Upper lobe of right lung (tissue), 1 donor: ENCODE results near the gene MLLT10. TPM values are rescaled to one million over a fixed set of nuclear protein-coding genes. Genes with fewer than 3 reads are reported as not detected.
A peak's percentile ranks its signal among the peaks of the same experiment; 100 is the strongest.
"Not testable (repeated sequence)": the region's sequence is repeated elsewhere in the genome, so short reads cannot be mapped to it uniquely, and the experiment has no call there.

Experiments used
- ATAC-seq: fragments of 200-7000 bp; cut with Tn5 transposase; one replicate; pipeline ENCODE4 v1.9.1; 2020; ENCODE audit warnings: mild to moderate bottlenecking, moderate library complexity
- DNase-seq: peaks from one replicate; pipeline ENCODE4 v3.0.0-alpha.2; 2020
- H3K27ac ChIP-seq: fragments of 200-600 bp; one replicate; pipeline ENCODE4 v1.8.0; 2022
- H3K27me3 ChIP-seq: fragments of 200-600 bp; one replicate; pipeline ENCODE4 v1.8.0; 2022; ENCODE audit warnings: mild to moderate bottlenecking
- H3K36me3 ChIP-seq: fragments of 200-600 bp; one replicate; pipeline ENCODE4 v1.8.0; 2022
- H3K4me1 ChIP-seq: fragments of 200-600 bp; one replicate; pipeline ENCODE4 v1.8.0; 2022
- H3K4me3 ChIP-seq: fragments of 200-600 bp; one replicate; pipeline ENCODE4 v1.8.0; 2022; ENCODE audit warnings: mild to moderate bottlenecking
- H3K9me3 ChIP-seq: fragments of 200-600 bp; one replicate; pipeline ENCODE4 v1.8.0; 2022
- intact Hi-C: fragments of 100-400 bp; cut with DNase I; formaldehyde crosslinking; loops from one replicate; pipeline ENCODE4 v1.11.0; 2022
- total RNA-seq: library from RNA; stranded (reverse); fragmentation: NEBNext Ultra II Directional; extraction: Animal tissue kit (Norgen Biotek cat#: 25700); gene quantifications from one replicate; pipeline ENCODE4 v1.2.1, GENCODE V29; 2021
- TF ChIP-seq, protein P1 (sequence below): fragments of 200-600 bp; IDR thresholded peaks from one replicate; pipeline ENCODE4 v1.8.0; 2022; ENCODE audit warnings: antibody characterized with exemption
- donor health status: DM: no; HTN: yes; CAD: no; lungs with severe emphysema.

MLLT10 gene
- total RNA-seq, 1 donor from 2014 or later = 60.6 TPM

DNA sequence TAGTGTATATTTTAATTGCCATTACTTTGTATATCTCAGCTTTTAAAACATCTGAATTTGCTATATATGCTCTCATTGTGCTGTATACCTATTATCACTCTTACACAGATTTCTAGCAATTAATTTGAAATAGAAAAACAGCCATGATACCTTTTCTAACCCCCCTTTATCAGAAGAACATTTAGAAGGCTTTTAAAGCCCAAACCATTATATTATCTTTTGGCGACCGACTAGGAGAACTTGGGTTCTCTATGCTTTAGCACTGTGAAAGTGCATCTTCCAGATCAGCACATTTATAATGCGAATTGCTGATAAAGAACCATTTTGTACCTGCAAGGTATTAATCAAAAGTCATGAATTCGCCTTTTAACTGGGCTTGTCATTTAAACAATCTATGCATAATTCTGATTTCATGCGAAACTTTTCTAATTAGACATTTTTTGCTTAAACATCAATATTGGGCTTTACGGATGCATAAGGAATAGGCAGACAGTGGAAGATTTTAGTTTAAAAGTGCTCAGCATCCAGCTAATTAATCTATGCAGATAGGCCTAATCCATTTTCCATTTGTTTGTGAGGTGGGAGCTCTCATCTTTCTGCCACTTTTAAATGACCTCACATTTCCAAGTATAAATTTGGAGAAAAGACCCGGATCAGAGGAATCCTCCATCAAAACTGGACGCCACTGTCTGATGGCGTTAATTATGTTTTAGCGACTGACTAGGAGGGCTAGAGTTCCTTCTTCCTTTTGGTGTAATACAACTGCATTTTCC lies 1.2 kb upstream of the MLLT10 start:
- Histone ChIP-seq H3K27me3 (no peaks in the 10 kb centered on the region), H3K4me1 (peaks cover 13% of the 10 kb centered on the region), H3K36me3 (peaks cover 8% of the 10 kb centered on the region), H3K4me3 (peak overlapping the region; percentile 78), H3K9me3 (no peaks in the 10 kb centered on the region), H3K27ac (peak overlapping the region; percentile 97)
- intact Hi-C loops = no loop called here
- TF ChIP-seq, protein P1, sequence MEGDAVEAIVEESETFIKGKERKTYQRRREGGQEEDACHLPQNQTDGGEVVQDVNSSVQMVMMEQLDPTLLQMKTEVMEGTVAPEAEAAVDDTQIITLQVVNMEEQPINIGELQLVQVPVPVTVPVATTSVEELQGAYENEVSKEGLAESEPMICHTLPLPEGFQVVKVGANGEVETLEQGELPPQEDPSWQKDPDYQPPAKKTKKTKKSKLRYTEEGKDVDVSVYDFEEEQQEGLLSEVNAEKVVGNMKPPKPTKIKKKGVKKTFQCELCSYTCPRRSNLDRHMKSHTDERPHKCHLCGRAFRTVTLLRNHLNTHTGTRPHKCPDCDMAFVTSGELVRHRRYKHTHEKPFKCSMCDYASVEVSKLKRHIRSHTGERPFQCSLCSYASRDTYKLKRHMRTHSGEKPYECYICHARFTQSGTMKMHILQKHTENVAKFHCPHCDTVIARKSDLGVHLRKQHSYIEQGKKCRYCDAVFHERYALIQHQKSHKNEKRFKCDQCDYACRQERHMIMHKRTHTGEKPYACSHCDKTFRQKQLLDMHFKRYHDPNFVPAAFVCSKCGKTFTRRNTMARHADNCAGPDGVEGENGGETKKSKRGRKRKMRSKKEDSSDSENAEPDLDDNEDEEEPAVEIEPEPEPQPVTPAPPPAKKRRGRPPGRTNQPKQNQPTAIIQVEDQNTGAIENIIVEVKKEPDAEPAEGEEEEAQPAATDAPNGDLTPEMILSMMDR = no peak
- DNase-seq (no peak), ATAC-seq (no peak)

DNA sequence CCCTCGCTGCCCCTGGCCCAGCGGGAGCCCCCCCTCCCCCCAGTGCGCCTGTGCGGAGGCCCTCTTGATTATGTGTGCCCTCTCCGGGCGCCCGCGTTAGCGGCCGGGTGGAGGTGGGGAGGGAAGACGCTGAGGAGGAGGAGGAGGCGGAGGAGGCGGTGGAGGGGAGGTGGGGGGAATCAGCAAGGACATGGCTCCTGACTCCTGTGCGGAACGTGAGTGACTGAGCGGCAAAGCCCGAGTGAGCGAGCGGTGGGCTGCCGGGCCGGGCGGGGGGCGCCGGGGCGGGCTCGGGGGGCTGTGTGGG lies 201 bp downstream of the MLLT10 start:
- TF ChIP-seq, protein P1 = no peak
- no peak for DNase-seq
- ATAC-seq = no peak
- Histone ChIP-seq H3K4me1 (peaks cover 13% of the 10 kb centered on the region), H3K27ac (peak overlapping the region; percentile 97), H3K4me3 (peak overlapping the region; percentile 78), H3K9me3 (no peaks in the 10 kb centered on the region), H3K27me3 (no peaks in the 10 kb centered on the region), H3K36me3 (peaks cover 22% of the 10 kb centered on the region)
- intact Hi-C loops = no loop called here

DNA sequence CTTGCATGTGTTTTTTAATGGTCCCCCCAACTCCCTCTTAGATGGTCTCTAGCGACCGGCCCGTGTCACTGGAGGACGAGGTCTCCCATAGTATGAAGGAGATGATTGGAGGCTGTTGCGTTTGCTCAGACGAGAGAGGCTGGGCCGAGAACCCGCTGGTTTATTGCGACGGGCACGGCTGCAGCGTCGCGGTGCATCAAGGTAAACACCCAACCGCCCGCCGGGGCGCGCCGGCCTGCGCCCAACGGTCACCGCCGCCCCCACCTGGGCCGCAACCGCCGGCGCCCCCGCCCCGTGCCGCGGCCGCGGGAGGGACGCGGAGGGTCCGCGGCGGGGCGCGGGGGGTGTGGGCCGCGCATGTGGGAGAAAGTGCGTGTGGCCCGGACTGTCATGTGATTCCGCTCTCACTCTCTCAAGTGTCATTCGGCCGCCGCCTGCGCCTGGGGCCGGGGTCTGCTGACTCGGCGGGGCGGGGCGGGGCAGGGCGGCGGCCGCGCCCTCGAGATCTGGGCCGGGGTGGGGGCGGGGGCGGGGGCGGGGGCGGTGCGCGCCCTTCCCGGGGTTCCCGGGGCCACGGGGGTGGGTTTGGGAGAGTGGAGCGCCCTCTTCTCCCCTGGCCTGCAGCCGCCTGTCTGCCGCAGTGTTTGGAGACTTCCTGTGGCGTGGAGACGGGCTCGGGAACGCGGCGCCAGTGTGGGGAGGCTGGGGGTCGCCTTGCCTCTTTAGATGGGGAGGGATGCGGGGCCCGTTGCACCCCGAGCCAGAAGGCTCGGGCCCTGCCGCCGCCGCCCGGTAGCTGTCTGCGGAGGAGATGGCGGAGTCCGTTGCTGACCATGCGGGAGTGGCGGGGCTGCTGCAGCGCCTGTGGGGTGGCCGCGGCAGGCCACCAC lies 817 bp downstream of the MLLT10 start:
- Histone ChIP-seq H3K27me3 (no peaks in the 10 kb centered on the region), H3K36me3 (peaks cover 28% of the 10 kb centered on the region), H3K9me3 (no peaks in the 10 kb centered on the region), H3K27ac (peak overlapping the region; percentile 97), H3K4me3 (peak overlapping the region; percentile 78), H3K4me1 (peaks cover 13% of the 10 kb centered on the region)
- intact Hi-C loops = no loop called here
- peak; percentile 10 for ATAC-seq
- TF ChIP-seq, protein P1 = no peak
- DNase-seq = peak; percentile 86

DNA sequence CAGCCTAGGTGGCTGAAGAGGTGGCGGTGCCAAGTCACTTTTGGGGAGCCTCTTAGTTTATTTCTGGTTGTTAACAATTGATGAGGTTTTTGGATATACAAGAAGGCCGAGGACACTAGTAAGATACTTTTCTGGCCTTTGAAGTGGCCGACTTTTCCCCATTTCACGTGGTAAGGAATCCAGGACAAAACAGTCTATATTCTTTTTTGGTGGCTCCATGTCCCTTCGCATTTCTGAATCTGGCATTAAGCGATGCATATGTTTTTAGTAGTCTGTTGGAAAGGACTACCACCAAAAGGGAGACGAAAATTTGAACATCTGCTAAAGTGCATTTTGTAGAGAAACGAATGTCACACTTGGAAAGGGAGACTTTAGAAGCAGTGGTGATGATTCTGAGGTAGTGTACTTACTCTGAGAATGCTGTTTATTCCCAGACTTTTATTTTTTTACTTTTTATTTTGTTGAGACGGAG lies 1.5 kb downstream of the MLLT10 start:
- TF ChIP-seq, protein P1 = no peak
- Histone ChIP-seq H3K4me1 (peaks cover 13% of the 10 kb centered on the region), H3K4me3 (peak overlapping the region; percentile 78), H3K36me3 (peaks cover 35% of the 10 kb centered on the region), H3K27me3 (no peaks in the 10 kb centered on the region), H3K27ac (peak overlapping the region; percentile 71), H3K9me3 (no peaks in the 10 kb centered on the region)
- ATAC-seq (no peak), DNase-seq (no peak)
- intact Hi-C loops = no loop called here

DNA sequence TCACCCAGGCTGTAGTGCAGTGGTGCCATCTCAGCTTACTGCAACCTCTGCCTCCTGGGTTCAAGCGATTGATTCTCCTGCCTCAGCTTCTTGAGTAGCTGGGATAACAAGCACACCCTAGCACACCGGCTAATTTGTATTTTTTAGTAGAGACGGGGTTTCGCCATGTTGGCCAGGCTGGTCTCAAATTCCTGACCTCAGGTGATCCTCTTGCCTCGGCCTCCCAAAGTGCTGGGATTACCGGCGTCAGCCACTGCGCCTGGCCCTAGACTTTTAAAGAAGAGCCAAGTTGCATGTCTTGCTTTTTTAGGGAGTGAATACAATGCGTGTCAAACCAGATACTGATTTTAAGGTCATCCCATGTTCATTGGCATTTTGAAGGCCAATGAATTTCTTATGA lies 1.9 kb downstream of the MLLT10 start:
- Histone ChIP-seq H3K4me3 (peak overlapping the region; percentile 78), H3K4me1 (peaks cover 13% of the 10 kb centered on the region), H3K27ac (peak overlapping the region; percentile 71), H3K36me3 (peaks cover 39% of the 10 kb centered on the region)
- H3K9me3 ChIP-seq, ATAC-seq, H3K27me3 ChIP-seq, intact Hi-C loops, DNase-seq: not testable (repeated sequence)

DNA sequence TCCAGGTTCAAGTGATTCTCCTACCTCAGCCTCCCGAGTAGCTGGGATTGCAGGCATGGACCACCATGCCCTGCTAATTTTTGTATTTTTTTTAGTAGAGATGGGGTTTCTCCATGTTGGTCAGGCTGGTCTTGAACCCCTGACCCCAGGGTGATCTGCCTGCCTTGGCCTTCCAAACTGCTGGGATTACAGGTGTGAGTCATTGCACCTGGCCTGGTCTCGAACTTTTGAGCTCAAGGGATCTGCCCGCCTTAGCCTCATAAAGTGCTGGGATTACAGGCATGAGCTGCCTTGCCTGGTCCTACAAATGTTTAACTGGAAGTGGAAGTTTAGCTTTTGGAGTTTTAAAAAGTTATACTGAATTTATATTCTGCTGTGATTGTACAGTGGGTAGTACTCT lies 2.8 kb downstream of the MLLT10 start:
- no peak for DNase-seq
- Histone ChIP-seq H3K4me3 (no peak overlapping the region), H3K27me3 (no peaks in the 10 kb centered on the region), H3K4me1 (peaks cover 13% of the 10 kb centered on the region), H3K36me3 (peaks cover 48% of the 10 kb centered on the region), H3K27ac (no peak overlapping the region), H3K9me3 (no peaks in the 10 kb centered on the region)
- ATAC-seq = no peak
- intact Hi-C loops = no loop called here
- TF ChIP-seq, protein P1 = no peak

DNA sequence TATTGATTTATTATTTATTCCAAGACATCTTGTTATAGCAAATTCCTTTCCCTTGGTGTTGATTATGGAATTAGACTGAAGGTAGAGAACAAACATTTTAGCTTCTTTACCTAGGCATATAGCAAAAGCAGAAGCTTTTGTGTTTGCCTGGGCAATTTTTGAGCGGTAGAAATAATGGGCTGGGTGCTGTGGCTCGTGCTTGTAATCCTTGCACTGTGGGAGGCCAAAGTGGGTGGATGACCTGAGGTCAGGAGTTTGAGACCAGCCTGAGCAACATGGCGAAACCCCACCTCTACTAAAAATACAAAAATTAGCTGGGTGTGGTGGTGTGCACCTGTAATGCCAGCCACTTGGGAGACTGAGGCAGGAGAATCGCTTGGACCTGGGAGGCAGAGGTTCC lies 6.7 kb downstream of the MLLT10 start:
- H3K4me3 ChIP-seq, H3K9me3 ChIP-seq, H3K4me1 ChIP-seq, intact Hi-C loops, DNase-seq, H3K27me3 ChIP-seq, ATAC-seq: not testable (repeated sequence)
- H3K36me3 ChIP-seq = peaks cover 87% of the 10 kb centered on the region
- peak overlapping the region; percentile 31 for H3K27ac ChIP-seq
